HG02981 (cell line): ENCODE measurements around the gene ANO7.

Source experiments
- ATAC-seq: cut with Tn5 transposase; IDR thresholded peaks from one replicate; pipeline ENCODE4 v1.9.1; 2021; ENCODE audit warnings: mild to moderate bottlenecking, moderate library complexity; ENCODE audit not compliant: unreplicated experiment

The ANO7 gene

DNA sequence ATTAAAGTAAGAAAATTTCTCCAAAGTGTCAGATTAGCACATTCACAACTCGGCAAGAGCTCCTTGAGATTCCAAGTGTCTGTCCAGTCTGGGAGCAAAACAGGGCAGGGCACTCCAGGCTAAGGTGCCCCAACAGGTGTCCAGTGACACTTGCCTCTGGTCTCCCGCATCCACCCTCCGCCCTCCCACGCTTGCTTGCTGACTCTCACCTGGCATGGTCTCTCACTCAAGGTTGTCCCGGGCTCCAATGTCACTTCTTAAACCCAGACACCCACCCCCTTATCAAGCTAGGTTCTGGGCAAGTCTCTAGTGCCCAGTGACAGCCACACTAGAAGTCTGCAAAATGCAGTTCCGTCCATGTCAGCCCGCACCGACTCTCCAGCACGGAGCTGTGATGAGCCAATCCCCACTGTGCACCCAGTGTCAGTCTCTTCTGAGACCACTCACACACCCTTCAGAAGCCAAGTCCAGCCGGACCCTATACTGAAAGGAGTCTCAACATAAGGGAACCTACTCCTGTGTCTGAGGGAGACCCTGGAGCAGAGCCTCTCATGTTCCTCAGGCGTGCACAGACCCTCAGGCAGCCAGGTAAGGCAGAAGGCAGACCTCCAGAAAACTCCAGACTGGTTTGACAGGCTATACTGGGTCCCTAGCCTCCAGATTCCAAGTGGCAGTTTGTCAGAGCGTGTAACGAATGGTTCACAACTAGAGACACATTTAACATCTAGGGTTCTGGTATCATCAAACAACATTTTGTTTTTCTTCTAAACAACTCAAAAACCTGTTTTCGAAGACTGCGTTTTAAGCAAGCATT, 81.4 kb downstream of the ANO7 start:
- ATAC-seq: no peak

DNA sequence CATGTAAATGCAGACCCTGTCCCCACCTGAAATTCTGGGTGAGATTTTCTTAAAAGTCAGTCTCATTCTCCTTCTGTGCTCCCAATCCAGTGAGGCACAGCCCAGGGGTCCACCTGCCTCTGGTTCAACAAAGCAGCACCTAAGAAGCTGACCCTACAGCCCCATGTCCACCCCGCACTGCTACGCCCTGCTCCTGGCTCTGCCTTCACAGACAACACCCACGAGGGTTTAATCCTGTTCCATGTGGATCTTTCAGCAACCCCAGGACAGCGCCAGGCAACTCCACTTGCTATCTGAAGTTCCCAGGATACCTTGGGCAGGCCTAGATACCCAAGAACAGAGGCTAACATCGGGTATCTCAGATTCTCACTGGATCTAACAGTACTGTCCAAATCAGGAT, 82.1 kb downstream of the ANO7 start:
- ATAC-seq: no peak

DNA sequence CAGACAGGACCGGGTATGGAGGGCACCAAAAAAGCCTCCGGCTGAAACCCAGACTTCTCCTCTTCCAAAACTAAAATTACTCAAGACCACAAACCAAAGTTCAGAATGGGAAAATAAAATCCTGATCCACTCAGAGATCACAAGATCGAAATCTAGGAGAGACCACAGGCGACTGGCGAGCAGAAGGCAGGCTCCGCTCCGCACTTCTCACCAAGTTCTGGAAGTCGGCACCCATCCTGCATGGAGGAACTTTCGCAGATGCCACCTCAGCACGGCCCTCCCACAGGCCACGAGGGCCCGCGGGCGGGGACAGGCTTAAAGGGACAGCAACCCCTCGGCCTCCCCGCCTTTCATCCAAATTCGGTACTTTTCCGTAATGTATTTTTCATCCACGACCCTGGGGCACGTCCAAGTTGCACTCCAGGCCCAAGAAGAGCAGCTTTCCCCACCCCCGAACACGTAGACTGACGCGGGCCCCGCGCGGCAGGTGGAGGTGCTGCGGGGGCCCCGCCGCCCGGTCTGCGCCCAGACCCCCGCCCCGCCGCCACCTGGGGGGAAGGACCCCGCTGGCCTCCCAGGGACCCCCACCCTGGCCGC, 83.3 kb downstream of the ANO7 start:
- ATAC-seq: no peak

DNA sequence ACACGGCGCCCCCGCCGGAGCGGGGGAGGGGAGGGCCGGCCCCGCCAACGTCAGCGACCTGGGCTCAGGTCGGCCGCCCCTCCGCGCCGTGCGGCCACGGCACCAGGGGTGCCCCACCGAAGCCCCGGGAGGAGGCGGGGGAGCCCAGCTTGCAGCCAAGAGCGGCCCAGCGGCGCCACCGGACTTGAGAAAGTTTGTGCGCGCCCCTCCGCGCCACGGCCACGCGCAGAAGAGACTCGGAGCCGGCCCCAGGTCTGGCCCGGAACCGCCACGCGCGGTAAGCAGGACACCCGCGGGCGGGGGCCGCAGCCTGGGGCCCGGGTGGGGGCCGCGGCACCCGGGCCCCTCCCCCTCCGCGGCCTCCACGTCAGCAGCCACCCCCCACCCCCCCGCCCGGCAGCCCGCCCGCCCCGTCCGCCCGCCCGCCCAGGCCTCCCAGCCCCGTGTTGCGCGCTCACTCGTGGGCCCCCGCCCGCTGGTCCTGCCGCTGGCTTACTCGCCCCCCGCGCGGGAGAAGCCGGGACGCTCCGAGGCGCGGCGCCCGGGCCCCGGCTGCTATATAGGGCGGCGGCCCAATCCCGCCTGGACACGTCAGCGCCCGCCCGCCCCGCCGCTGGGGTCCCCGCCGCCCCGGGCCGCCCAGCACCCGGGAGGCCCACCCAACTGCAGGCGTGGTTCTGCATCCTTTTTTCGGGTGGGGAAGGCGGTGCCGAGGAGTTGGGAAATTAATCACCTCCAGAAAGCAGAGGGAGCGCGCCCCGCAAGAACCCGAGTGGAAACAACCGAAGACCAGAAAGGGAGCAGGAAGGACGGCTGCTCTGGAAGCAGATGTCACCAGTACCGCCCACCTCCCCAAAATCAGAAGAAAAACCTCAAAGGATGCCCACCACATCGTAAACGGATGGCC, 84.1 kb downstream of the ANO7 start:
- no peak for ATAC-seq

DNA sequence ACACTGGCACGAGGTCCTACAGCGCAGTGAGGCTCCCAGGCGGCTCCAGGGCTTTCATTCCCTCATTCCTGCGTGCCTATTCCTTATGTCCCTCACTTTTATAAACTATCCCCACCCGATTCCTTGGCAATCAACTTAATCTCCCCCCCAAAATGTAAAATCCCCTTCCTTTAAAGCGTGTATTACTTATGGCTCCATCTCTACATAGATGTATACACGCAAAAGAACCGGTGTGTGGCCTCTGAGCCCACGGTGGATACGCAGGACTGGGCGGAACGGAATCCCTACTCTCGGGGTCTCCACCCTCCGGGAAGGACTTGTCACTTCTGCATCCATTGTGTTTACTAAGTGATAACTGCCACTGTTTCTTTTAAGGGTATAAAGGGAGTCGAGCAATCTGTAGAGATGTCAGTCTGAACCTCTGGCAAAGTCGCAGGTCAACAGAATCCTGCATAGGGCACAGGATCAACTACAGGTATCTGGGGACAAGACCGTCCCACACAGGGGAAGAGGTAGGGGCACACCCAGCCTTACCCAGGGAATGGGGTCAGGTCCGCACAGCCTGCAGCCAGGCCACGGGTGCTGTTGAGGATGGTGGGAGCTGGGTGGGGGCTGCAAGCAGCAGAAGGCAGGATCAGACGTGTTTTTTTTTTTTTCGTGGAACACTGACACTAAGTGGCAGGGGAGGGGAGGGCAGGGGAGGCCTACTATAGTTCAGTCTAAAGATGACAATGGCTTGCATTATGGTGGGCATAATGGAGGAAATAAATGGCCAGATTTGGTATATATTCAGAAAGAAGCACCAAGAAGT, 84.9 kb downstream of the ANO7 start:
- no peak for ATAC-seq

DNA sequence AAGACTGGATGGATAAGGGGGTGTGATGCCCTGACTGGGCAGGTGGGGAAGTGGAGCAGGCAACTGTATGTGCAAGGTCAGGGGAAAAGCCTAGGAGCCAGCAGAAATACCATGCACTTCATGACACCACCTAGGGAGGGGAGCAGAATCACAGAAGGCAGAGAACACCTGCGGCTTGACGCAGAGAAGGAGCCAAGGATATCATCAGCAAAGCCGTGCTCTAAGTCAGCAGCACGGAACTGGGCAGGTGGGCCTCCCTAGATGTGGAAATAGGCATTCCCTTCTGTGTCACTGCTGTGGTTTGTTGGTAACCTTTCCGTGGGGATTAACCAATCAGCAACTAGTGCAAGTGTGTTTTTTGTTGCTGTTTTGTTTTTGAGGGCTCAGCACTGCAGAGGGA, 85.7 kb downstream of the ANO7 start:
- ATAC-seq: no peak
